Dermis microvascular lymphatic vessel endothelial cell (primary cell): ENCODE measurements around the gene P2RX7. TPM values are rescaled to one million over a fixed set of nuclear protein-coding genes. Genes with fewer than 3 reads are reported as not detected.
A peak's percentile ranks its signal among the peaks of the same experiment; 100 is the strongest.

Experiments used
- DNase-seq, 2 donors: peaks; one replicate each; pipeline versions ENCODE4 v3.0.0 to v3.0.0-alpha.2; 2010; ENCODE audit warnings: low read depth in 2 of 2
- total RNA-seq: library from RNA; depleted of rRNA; stranded (reverse); fragments of >200 nt; gene quantifications from 2 replicates; pipeline ENCODE4 v1.2.1, GENCODE V29; 2014

Gene P2RX7
- total RNA-seq, 1 donor from 2014 or later: 3.9 TPM

- DNase-seq: peak; percentile 55 to 72
Measured at GRCh38 chr12:121110211-121110940, 22.3 kb upstream of the P2RX7 start.

- no peak for DNase-seq
Measured at GRCh38 chr12:121111684-121112083, 21.0 kb upstream of the P2RX7 start.

- no peak for DNase-seq
Measured at GRCh38 chr12:121112496-121112895, 20.2 kb upstream of the P2RX7 start.

- no peak for DNase-seq
Measured at GRCh38 chr12:121113057-121113456, 19.6 kb upstream of the P2RX7 start.

- DNase-seq: peak in 1 of 2 donors; percentile 36
Measured at GRCh38 chr12:121114019-121114639, 18.5 kb upstream of the P2RX7 start.

- no peak for DNase-seq
Measured at GRCh38 chr12:121114806-121115205, 17.9 kb upstream of the P2RX7 start.

GRCh38 chr12:121115530-121115929 is 17.1 kb upstream of the P2RX7 start:
- no peak for DNase-seq

- DNase-seq: no peak
Measured at GRCh38 chr12:121116318-121117225, 16.1 kb upstream of the P2RX7 start.

- no peak for DNase-seq
Measured at GRCh38 chr12:121117226-121117777, 15.4 kb upstream of the P2RX7 start.

GRCh38 chr12:121120323-121120722 is 12.4 kb upstream of the P2RX7 start:
- DNase-seq: no peak

- no peak for DNase-seq
Measured at GRCh38 chr12:121120989-121121755, 11.5 kb upstream of the P2RX7 start.

- no peak for DNase-seq
Measured at GRCh38 chr12:121121805-121122204, 10.9 kb upstream of the P2RX7 start.

GRCh38 chr12:121123488-121123887 is 9.2 kb upstream of the P2RX7 start:
- no peak for DNase-seq

GRCh38 chr12:121124402-121125109 is 8.1 kb upstream of the P2RX7 start:
- peak; percentile 96 to 98 for DNase-seq

GRCh38 chr12:121127501-121127900 is 5.2 kb upstream of the P2RX7 start:
- no peak for DNase-seq

GRCh38 chr12:121128908-121129810 is 3.5 kb upstream of the P2RX7 start:
- DNase-seq: peak; percentile 69 to 86

GRCh38 chr12:121129811-121130147 is 2.9 kb upstream of the P2RX7 start:
- no peak for DNase-seq

GRCh38 chr12:121130866-121131373 is 1.8 kb upstream of the P2RX7 start:
- DNase-seq: no peak

- DNase-seq: no peak
Measured at GRCh38 chr12:121131941-121132341, 735 bp upstream of the P2RX7 start.
